Type B pancreatic cell (in vitro differentiated cells): ENCODE measurements around the gene FIS1. TPM values are rescaled to one million over a fixed set of nuclear protein-coding genes. Genes with fewer than 3 reads are reported as not detected.

ENCODE experiments used
- DNase-seq: peaks from one replicate; pipeline ENCODE4 v3.0.0; 2021; ENCODE audit warnings: mixed read lengths; ENCODE audit not compliant: unreplicated experiment; ENCODE audit errors: extremely low spot score
- H3K27ac Mint-ChIP-seq: 2 replicates; pipeline ENCODE4 v1.8.0; 2021; ENCODE audit warnings: mild to moderate bottlenecking, mixed read lengths
- H3K27me3 Mint-ChIP-seq: 2 replicates; pipeline ENCODE4 v1.8.0; 2021; ENCODE audit warnings: mixed read lengths
- H3K36me3 Mint-ChIP-seq: 2 replicates; pipeline ENCODE4 v1.8.0; 2021; ENCODE audit warnings: mixed read lengths
- H3K4me1 Mint-ChIP-seq: one replicate; pipeline ENCODE4 v1.8.0; 2021; ENCODE audit warnings: mixed read lengths; ENCODE audit not compliant: unreplicated experiment
- H3K4me3 Mint-ChIP-seq: 2 replicates; pipeline ENCODE4 v1.8.0; 2021; ENCODE audit warnings: mild to moderate bottlenecking, mixed read lengths
- H3K9me3 Mint-ChIP-seq: 2 replicates; pipeline ENCODE4 v1.8.0; 2021; ENCODE audit warnings: mixed read lengths
- total RNA-seq: library from RNA; stranded (reverse); gene quantifications from 2 replicates; pipeline ENCODE4 v1.2.1, GENCODE V29; 2021; ENCODE audit warnings: low replicate concordance
- TF ChIP-seq, protein P1 (sequence below): fragments of 200-600 bp; sonication (generic); conservative IDR thresholded peaks from 2 replicates; pipeline ENCODE4 v1.5.0; 2021; ENCODE audit warnings: antibody characterized with exemption, mild to moderate bottlenecking

The FIS1 gene
- total RNA-seq, 1 donor from 2014 or later, result 110 TPM

DNA sequence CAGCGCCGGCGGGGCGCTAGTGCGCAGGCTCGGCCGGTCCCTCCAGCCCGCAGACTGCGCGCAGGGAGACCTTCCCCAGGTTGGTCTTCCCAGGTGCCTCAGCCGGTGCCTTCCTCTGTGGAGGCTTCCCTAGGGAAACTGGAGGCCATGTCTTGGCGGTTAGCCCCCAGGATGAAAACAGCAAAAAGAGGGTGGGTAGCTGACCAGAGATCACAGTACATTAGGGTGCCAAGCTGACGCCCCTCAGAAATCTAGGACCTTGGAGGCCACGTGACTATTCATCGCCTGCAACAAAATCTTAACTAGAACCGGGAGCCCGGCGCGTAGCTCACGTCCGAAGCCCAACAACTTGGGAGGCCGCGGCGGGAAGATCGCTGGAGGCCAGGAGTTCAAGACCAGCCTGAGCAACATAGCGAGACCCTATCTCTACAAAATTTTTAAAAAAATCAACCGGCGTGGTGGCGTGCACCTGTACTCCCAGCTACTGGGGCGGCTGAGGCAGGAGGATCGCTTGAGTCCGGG is 327 bp upstream of the FIS1 start:
- H3K27me3 Mint-ChIP-seq, result no peaks in the 10 kb centered on the region
- peaks cover 4% of the 10 kb centered on the region for H3K36me3 Mint-ChIP-seq
- no peak for DNase-seq
- TF ChIP-seq, protein P1, sequence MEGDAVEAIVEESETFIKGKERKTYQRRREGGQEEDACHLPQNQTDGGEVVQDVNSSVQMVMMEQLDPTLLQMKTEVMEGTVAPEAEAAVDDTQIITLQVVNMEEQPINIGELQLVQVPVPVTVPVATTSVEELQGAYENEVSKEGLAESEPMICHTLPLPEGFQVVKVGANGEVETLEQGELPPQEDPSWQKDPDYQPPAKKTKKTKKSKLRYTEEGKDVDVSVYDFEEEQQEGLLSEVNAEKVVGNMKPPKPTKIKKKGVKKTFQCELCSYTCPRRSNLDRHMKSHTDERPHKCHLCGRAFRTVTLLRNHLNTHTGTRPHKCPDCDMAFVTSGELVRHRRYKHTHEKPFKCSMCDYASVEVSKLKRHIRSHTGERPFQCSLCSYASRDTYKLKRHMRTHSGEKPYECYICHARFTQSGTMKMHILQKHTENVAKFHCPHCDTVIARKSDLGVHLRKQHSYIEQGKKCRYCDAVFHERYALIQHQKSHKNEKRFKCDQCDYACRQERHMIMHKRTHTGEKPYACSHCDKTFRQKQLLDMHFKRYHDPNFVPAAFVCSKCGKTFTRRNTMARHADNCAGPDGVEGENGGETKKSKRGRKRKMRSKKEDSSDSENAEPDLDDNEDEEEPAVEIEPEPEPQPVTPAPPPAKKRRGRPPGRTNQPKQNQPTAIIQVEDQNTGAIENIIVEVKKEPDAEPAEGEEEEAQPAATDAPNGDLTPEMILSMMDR, result no peak
- peaks cover 19% of the 10 kb centered on the region for H3K4me1 Mint-ChIP-seq
- no peaks in the 10 kb centered on the region for H3K9me3 Mint-ChIP-seq
- peak overlapping the region; percentile 99 for H3K4me3 Mint-ChIP-seq
- peak overlapping the region; percentile 96 for H3K27ac Mint-ChIP-seq

DNA sequence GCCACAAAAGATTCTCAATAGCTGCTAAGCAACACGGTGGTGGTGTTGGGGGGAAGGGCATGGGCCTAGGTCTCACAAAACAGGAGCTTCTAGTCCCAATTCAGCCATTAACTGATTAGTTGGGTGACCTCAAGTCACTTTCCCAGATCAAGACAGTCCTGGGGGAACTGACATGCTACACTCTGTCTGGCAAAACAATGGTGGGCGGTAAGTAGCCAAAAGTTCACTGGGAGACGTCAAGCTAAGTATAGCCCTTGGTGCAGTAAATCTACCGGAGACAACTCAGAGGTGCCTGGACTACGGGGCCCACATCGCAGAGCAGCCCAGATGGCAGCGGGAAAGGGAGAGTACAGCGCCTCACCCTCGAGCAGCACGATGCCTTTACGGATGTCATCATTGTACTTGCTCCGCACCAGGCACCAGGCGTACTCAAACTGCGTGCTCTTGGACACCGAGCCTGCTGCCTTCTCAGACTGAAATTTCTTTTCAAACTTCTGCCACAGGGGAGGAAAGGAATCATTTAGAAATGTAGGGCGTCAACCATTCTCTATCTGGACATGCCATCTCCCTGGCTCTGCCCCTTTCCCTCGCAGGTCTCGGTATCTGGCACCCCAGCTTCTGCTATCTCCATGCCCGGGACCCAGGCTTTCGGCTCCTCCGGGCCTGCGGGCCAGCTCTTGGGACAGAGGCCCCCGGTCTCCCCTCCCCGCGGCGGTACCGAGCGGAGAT is 1.1 kb downstream of the FIS1 start:
- H3K9me3 Mint-ChIP-seq, result no peaks in the 10 kb centered on the region
- peak overlapping the region; percentile 99 for H3K4me3 Mint-ChIP-seq

DNA sequence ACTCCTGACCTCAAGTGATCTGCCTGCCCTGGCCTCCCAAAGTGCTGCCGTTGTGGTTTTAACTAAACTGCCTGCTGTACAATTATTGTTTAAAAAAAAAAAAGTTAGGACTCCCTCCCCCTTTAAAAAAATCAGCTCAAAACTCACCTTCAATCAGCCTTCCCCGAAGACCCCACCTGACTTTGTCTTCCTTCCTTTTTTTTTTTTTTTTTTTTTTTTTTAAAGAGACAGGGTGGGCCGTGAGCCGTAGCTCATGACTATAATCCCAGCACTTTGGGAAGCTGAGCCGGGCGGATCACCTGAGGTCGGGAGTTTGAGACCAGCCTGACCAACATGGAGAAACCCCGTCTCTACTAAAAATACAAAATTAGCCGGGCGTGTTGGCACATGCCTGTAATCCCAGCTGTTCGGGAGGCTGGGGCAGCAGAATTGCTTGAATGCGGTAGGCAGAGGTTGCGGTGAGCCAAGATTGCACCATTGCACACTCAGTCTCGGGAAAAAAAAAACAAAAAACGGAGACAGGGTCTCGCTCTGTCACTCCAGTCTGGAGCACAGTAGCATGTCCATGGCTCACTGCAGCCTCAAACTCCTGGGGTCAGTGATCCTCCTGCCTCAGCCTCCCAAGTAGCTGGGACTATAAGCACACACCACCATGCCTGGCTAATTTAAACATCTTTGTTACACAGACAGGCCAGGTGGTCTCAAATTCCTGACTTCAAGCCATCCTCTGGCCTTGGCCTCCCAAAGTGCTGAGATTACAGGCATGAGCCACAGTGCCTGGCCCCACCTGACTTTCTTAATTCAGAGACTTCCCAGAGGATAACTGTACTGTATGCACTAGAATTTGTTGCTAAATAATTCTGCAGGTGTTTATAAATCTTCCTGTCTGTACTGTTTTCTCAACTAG is 3.2 kb downstream of the FIS1 start:
- Mint-ChIP-seq H3K27ac (no peak overlapping the region), H3K4me3 (no peak overlapping the region), H3K4me1 (peaks cover 19% of the 10 kb centered on the region), H3K27me3 (no peaks in the 10 kb centered on the region), H3K9me3 (no peaks in the 10 kb centered on the region), H3K36me3 (no peaks in the 10 kb centered on the region)
- no peak for DNase-seq
- TF ChIP-seq, protein P1, result no peak

More for the DNA sequence above, 1.1 kb downstream of the FIS1 start:
- peak overlapping the region; percentile 96 for H3K27ac Mint-ChIP-seq
- peaks cover 19% of the 10 kb centered on the region for H3K4me1 Mint-ChIP-seq
- TF ChIP-seq, protein P1, result no peak
- no peaks in the 10 kb centered on the region for H3K36me3 Mint-ChIP-seq
- no peak for DNase-seq
- H3K27me3 Mint-ChIP-seq, result no peaks in the 10 kb centered on the region

DNA sequence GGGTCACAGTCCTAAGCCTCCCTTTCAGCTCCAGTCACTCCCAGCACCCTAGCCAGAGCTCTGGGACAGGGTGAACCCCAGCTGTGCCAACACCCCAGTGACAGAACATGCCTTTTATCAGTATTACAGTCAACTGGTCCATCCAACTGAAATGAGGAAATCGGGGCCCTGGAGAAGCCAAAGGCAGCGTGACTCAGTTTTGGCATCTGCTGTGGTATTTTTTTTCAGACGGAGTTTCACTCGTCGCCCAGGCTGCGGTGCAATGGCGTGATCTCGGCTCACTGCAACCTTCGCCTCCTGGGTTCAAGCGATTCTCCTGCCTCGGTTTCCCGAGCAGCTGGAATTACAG is 3.9 kb downstream of the FIS1 start:
- H3K36me3 Mint-ChIP-seq, result no peaks in the 10 kb centered on the region
- no peak overlapping the region for H3K27ac Mint-ChIP-seq
- H3K4me3 Mint-ChIP-seq, result no peak overlapping the region
- H3K4me1 Mint-ChIP-seq, result peaks cover 19% of the 10 kb centered on the region
- no peaks in the 10 kb centered on the region for H3K9me3 Mint-ChIP-seq
- no peak for DNase-seq
- no peaks in the 10 kb centered on the region for H3K27me3 Mint-ChIP-seq
- TF ChIP-seq, protein P1, result no peak

DNA sequence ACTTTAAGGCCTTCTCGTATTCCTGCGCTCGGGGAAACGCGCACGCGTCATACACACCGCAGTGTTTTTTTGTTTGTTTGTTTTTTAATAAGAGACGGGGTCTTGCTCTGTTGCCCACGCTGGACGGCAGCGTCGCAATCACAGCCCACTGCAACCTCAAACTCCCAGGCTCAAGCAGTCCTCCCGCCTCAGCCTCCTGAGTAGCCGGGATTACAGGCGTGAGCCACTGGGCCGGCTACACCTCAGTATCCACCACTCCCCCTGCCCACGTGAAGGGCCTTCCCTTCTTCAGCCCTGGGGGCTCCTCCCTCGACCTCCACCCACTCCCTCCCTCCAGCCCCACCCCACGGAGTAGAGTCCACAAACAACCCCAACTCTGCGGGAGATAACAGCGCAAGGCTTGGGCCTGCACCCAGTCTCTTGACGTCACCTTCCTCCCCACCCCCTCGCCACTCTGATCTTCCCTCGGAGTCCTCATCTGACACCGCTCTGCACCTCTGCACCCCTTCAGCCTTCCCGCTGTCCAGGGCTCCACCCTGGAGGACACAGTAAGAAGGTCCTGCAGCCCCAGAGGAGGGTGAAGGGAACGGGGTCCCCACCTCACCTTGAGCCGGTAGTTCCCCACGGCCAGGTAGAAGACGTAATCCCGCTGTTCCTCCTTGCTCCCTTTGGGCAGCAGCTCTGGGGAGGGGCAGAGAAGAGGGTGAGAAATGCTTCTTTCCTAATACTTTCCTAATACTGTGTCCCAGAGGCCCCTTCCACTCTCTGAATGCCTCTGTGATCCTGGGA is 4.5 kb downstream of the FIS1 start:
- Mint-ChIP-seq H3K4me3 (no peak overlapping the region), H3K36me3 (no peaks in the 10 kb centered on the region), H3K4me1 (peaks cover 13% of the 10 kb centered on the region), H3K9me3 (no peaks in the 10 kb centered on the region), H3K27ac (no peak overlapping the region), H3K27me3 (no peaks in the 10 kb centered on the region)
- TF ChIP-seq, protein P1, result no peak
- no peak for DNase-seq
